Lower leg skin (tissue), 3 donors: ENCODE results near the gene SIL1.

Experiments
- CTCF ChIP-seq, 3 donors: fragments of 450-650 bp; IDR thresholded peaks; one replicate each; pipeline ENCODE4 v1.5.1; 2016; ENCODE audit warnings: antibody characterized with exemption in 3 of 3, mild to moderate bottlenecking in 3 of 3, moderate library complexity in 2 of 3
- POLR2A ChIP-seq, 2 donors: fragments of 450-650 bp; IDR thresholded peaks; one replicate each; pipeline ENCODE4 v1.6.1; 2016 to 2017; ENCODE audit warnings: antibody characterized with exemption in 2 of 2, mild to moderate bottlenecking in 1 of 2, moderate library complexity in 1 of 2

- no peak for TF ChIP-seq CTCF (IDR thresholded peaks at IDR 0.05)
- TF ChIP-seq POLR2A (IDR thresholded peaks at IDR 0.05), result no peak
These were observed 30.0 kb downstream of the SIL1 start for GRCh38 chr5:139167952-139168720.
